HL-60 (cell line): ENCODE results near the gene INSIG2.

Experiments used
- DNase-seq, 2 experiments: peaks; one replicate each; pipeline ENCODE4 v3.0.0-alpha.2; 2010 to 2020; ENCODE audit warnings: low read depth in 1 of 2, low spot score in 1 of 2
- H3K27ac ChIP-seq: fragments of 250-450 bp; sonication (Bioruptor Pico); replicated peaks from 2 replicates; pipeline ENCODE4 v1.5.1; 2020; ENCODE audit warnings: mild to moderate bottlenecking, moderate library complexity
- H3K27me3 ChIP-seq: fragments of 250-450 bp; sonication (Bioruptor Pico); 2 replicates; pipeline ENCODE4 v1.5.1; 2021; ENCODE audit warnings: mild to moderate bottlenecking, moderate library complexity; ENCODE audit not compliant: insufficient read depth, poor library complexity, severe bottlenecking
- H3K4me3 ChIP-seq: replicated peaks from 2 replicates; pipeline ENCODE4 v1.5.1; 2011; ENCODE audit warnings: mild to moderate bottlenecking, control low read depth, low read length; ENCODE audit not compliant: insufficient read depth
- CTCF ChIP-seq: IDR thresholded peaks from one replicate; pipeline ENCODE4 v1.5.1; 2011; ENCODE audit warnings: low read length, control low read depth, inconsistent platforms; ENCODE audit not compliant: insufficient read depth
- GABPA ChIP-seq: IDR thresholded peaks from 2 replicates; pipeline ENCODE4 v1.6.1; 2012; ENCODE audit warnings: low read depth
- POLR2AphosphoS5 ChIP-seq: IDR thresholded peaks from 2 replicates; pipeline ENCODE4 v1.6.1; 2012; ENCODE audit warnings: low read depth
- REST ChIP-seq: IDR thresholded peaks from 2 replicates; pipeline ENCODE4 v1.6.1; 2012; ENCODE audit warnings: low read depth; ENCODE audit not compliant: insufficient replicate concordance
- SPI1 ChIP-seq: IDR thresholded peaks from 2 replicates; pipeline ENCODE4 v1.6.1; 2012; ENCODE audit warnings: low read depth, mild to moderate bottlenecking, borderline replicate concordance

INSIG2 gene

GRCh38 chr2:118055512-118056164, 32.6 kb upstream of the INSIG2 start:
- Histone ChIP-seq H3K4me3 (no peak overlapping the region), H3K27ac (peak overlapping the region; percentile 38), H3K27me3 (no peaks in the 10 kb centered on the region)
- DNase-seq, result peak in 1 of 2 experiments; percentile 3
- no peak for TF ChIP-seq POLR2AphosphoS5
- no peak for TF ChIP-seq REST
- no peak for TF ChIP-seq GABPA

GRCh38 chr2:118056165-118056534, 32.1 kb upstream of the INSIG2 start:
- Histone ChIP-seq H3K27ac (peak overlapping the region; percentile 38), H3K4me3 (no peak overlapping the region), H3K27me3 (no peaks in the 10 kb centered on the region)
- peak; percentile 35 to 57 for DNase-seq
- TF ChIP-seq POLR2AphosphoS5 (no peak), SPI1 (0 out of 2 replicates have a peak, but pooled peaks have one; percentile 3), REST (no peak), GABPA (no peak), CTCF (no peak)

GRCh38 chr2:118056801-118057200, 31.5 kb upstream of the INSIG2 start:
- TF ChIP-seq POLR2AphosphoS5 (no peak), CTCF (no peak), REST (no peak), SPI1 (no peak), GABPA (no peak)
- Histone ChIP-seq H3K27me3 (no peaks in the 10 kb centered on the region), H3K4me3 (no peak overlapping the region), H3K27ac (no peak overlapping the region; the same call in 1 of the 2 replicates)
- no peak for DNase-seq
